HL-60 (cell line): Measurements from ENCODE around the gene TULP1.
A peak's percentile ranks its signal among the peaks of the same experiment; 100 is the strongest.
"Not testable (repeated sequence)": the region's sequence is repeated elsewhere in the genome, so short reads cannot be mapped to it uniquely, and the experiment has no call there.

Experiments used
- DNase-seq, 2 experiments: peaks; one replicate each; pipeline ENCODE4 v3.0.0-alpha.2; 2010 to 2020; ENCODE audit warnings: low read depth in 1 of 2, low spot score in 1 of 2
- H3K27ac ChIP-seq: fragments of 250-450 bp; sonication (Bioruptor Pico); replicated peaks from 2 replicates; pipeline ENCODE4 v1.5.1; 2020; ENCODE audit warnings: mild to moderate bottlenecking, moderate library complexity
- H3K27me3 ChIP-seq: fragments of 250-450 bp; sonication (Bioruptor Pico); 2 replicates; pipeline ENCODE4 v1.5.1; 2021; ENCODE audit warnings: mild to moderate bottlenecking, moderate library complexity; ENCODE audit not compliant: insufficient read depth, poor library complexity, severe bottlenecking
- H3K4me3 ChIP-seq: replicated peaks from 2 replicates; pipeline ENCODE4 v1.5.1; 2011; ENCODE audit warnings: mild to moderate bottlenecking, control low read depth, low read length; ENCODE audit not compliant: insufficient read depth
- CTCF ChIP-seq: IDR thresholded peaks from one replicate; pipeline ENCODE4 v1.5.1; 2011; ENCODE audit warnings: low read length, control low read depth, inconsistent platforms; ENCODE audit not compliant: insufficient read depth
- GABPA ChIP-seq: IDR thresholded peaks from 2 replicates; pipeline ENCODE4 v1.6.1; 2012; ENCODE audit warnings: low read depth
- POLR2AphosphoS5 ChIP-seq: IDR thresholded peaks from 2 replicates; pipeline ENCODE4 v1.6.1; 2012; ENCODE audit warnings: low read depth
- SPI1 ChIP-seq: IDR thresholded peaks from 2 replicates; pipeline ENCODE4 v1.6.1; 2012; ENCODE audit warnings: low read depth, mild to moderate bottlenecking, borderline replicate concordance
- TF ChIP-seq, protein P1 (sequence below): IDR thresholded peaks from 2 replicates; pipeline ENCODE4 v1.6.1; 2012; ENCODE audit warnings: low read depth; ENCODE audit not compliant: insufficient replicate concordance

Gene TULP1

GRCh38 chr6:35519313-35520015 is 6.8 kb upstream of the TULP1 start:
- no peak overlapping the region for H3K4me3 ChIP-seq
- H3K27ac ChIP-seq: no peak overlapping the region
- TF ChIP-seq POLR2AphosphoS5: no peak
- no peak for TF ChIP-seq CTCF
- TF ChIP-seq, protein P1, sequence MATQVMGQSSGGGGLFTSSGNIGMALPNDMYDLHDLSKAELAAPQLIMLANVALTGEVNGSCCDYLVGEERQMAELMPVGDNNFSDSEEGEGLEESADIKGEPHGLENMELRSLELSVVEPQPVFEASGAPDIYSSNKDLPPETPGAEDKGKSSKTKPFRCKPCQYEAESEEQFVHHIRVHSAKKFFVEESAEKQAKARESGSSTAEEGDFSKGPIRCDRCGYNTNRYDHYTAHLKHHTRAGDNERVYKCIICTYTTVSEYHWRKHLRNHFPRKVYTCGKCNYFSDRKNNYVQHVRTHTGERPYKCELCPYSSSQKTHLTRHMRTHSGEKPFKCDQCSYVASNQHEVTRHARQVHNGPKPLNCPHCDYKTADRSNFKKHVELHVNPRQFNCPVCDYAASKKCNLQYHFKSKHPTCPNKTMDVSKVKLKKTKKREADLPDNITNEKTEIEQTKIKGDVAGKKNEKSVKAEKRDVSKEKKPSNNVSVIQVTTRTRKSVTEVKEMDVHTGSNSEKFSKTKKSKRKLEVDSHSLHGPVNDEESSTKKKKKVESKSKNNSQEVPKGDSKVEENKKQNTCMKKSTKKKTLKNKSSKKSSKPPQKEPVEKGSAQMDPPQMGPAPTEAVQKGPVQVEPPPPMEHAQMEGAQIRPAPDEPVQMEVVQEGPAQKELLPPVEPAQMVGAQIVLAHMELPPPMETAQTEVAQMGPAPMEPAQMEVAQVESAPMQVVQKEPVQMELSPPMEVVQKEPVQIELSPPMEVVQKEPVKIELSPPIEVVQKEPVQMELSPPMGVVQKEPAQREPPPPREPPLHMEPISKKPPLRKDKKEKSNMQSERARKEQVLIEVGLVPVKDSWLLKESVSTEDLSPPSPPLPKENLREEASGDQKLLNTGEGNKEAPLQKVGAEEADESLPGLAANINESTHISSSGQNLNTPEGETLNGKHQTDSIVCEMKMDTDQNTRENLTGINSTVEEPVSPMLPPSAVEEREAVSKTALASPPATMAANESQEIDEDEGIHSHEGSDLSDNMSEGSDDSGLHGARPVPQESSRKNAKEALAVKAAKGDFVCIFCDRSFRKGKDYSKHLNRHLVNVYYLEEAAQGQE: no peak
- no peak for TF ChIP-seq GABPA
- no peak for TF ChIP-seq SPI1
- H3K27me3 ChIP-seq: no peaks in the 10 kb centered on the region
- no peak for DNase-seq

GRCh38 chr6:35518566-35519312 is 6.0 kb upstream of the TULP1 start:
- Histone ChIP-seq H3K4me3 (no peak overlapping the region), H3K27ac (no peak overlapping the region), H3K27me3 (no peaks in the 10 kb centered on the region)
- no peak for TF ChIP-seq GABPA
- TF ChIP-seq, protein P1: no peak
- TF ChIP-seq SPI1: no peak
- no peak for TF ChIP-seq POLR2AphosphoS5
- TF ChIP-seq CTCF: no peak
- no peak for DNase-seq

DNA sequence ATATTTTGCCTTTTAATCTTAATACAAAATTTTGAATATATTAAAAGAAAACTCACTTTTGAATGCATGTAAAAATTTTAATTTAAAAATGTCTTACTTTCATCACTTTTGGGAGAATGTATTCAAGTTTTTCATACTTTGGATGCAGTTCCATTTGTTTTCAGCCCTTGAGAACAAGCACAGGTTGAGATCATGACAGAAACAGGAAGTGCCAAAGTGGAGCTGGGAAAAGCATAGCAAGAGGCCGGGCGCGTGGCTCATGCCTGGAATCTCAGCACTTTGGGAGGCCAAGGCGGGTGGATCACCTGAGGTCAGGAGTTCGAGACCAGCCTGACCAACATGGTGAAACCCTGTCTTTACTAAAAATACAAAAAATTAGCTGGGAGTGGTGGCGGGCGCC is 5.3 kb upstream of the TULP1 start:
- not testable (repeated sequence) for H3K27ac ChIP-seq, H3K27me3 ChIP-seq, H3K4me3 ChIP-seq
- peak in 1 of 2 experiments; percentile 18 for DNase-seq
- peak; percentile 90 for TF ChIP-seq SPI1

DNA sequence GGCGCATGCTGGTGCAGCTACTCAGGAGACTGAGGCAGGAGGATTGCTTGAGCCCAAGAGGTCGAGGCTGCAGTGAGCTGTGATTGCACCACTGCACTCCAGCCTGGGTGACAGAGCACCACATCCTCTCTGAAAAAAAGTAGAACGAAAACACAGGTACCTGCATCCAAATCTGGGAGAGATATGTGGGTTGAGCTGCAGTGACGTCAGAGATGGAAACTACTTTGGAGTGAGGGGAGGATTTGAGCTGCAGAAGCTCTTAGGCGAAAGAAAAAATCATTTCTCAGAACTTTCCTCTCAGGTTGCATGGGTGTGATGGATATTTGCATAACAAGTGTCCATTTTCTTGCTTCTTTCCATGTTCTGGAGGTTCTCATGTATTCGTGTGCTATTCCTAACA is 4.0 kb upstream of the TULP1 start:
- no peak overlapping the region for H3K27ac ChIP-seq
- no peaks in the 10 kb centered on the region for H3K27me3 ChIP-seq
- TF ChIP-seq SPI1 (no peak), CTCF (no peak), POLR2AphosphoS5 (no peak), GABPA (no peak)
- TF ChIP-seq, protein P1: no peak
- no peak for DNase-seq
- no peak overlapping the region for H3K4me3 ChIP-seq

DNA sequence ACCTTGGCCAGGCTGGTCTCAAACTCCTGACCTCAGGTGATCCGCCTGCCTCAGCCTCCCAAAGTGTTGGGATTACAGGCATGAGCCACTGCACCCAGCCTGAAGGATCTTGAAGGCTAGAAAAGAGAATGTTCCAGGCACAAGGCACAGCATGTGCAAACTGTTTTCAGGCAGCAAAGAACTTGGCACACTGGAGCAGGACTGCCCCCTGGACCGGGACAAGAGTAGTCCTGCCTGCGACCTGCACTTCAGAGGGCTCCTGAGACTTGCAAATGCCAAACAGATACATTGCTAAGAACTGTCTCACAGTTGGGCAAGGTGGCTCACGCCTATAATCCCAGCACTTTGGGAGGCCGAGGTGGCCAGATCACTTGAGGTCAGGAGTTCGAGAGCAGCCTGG is 3.2 kb upstream of the TULP1 start:
- H3K27ac ChIP-seq, DNase-seq, H3K4me3 ChIP-seq, H3K27me3 ChIP-seq: not testable (repeated sequence)
